Measurements from ENCODE around the gene LRCH1. TPM values are rescaled to one million over a fixed set of nuclear protein-coding genes. Genes with fewer than 3 reads are reported as not detected.
A peak's percentile ranks its signal among the peaks of the same experiment; 100 is the strongest.

The LRCH1 gene
- total RNA-seq, 4 donors from 2014 or later: 29.1 to 55.6 (median 36.2) TPM

DNA sequence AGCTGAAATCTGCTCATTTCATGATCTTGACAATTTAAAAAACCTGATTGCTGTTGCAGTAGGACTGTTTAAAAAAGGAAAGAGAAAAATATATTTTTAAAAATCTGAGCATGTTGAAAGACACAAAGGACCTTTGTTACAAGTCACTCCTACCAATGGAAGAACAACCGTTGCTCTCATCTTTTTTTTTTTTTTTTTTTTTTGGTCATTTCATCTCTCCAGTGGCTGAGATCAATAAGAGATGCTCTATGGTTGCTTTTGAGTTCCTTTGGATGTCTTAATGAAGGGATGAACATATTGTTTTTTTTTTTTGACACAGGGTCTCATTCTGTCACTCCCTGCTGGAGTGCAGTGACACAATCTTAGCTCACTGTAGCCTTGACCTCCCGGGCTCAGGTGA is 29.2 kb downstream of the LRCH1 start:
- no peak for DNase-seq
- TF ChIP-seq, protein P1, sequence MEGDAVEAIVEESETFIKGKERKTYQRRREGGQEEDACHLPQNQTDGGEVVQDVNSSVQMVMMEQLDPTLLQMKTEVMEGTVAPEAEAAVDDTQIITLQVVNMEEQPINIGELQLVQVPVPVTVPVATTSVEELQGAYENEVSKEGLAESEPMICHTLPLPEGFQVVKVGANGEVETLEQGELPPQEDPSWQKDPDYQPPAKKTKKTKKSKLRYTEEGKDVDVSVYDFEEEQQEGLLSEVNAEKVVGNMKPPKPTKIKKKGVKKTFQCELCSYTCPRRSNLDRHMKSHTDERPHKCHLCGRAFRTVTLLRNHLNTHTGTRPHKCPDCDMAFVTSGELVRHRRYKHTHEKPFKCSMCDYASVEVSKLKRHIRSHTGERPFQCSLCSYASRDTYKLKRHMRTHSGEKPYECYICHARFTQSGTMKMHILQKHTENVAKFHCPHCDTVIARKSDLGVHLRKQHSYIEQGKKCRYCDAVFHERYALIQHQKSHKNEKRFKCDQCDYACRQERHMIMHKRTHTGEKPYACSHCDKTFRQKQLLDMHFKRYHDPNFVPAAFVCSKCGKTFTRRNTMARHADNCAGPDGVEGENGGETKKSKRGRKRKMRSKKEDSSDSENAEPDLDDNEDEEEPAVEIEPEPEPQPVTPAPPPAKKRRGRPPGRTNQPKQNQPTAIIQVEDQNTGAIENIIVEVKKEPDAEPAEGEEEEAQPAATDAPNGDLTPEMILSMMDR (IDR thresholded peaks at IDR 0.05): no peak
- no peak for TF ChIP-seq POLR2A (IDR thresholded peaks at IDR 0.05)
- intact Hi-C loops (cut with DNase I; ENCODE audit: low total_unique reads): no loop called here
- Histone ChIP-seq H3K27me3 (no peaks in the 10 kb centered on the region), H3K27ac (no peak overlapping the region), H3K9me3 (no peaks in the 10 kb centered on the region), H3K36me3 (no peaks in the 10 kb centered on the region), H3K4me1 (peaks cover 6 to 17% of the 10 kb centered on the region in 2 donors), H3K4me3 (no peak overlapping the region)

DNA sequence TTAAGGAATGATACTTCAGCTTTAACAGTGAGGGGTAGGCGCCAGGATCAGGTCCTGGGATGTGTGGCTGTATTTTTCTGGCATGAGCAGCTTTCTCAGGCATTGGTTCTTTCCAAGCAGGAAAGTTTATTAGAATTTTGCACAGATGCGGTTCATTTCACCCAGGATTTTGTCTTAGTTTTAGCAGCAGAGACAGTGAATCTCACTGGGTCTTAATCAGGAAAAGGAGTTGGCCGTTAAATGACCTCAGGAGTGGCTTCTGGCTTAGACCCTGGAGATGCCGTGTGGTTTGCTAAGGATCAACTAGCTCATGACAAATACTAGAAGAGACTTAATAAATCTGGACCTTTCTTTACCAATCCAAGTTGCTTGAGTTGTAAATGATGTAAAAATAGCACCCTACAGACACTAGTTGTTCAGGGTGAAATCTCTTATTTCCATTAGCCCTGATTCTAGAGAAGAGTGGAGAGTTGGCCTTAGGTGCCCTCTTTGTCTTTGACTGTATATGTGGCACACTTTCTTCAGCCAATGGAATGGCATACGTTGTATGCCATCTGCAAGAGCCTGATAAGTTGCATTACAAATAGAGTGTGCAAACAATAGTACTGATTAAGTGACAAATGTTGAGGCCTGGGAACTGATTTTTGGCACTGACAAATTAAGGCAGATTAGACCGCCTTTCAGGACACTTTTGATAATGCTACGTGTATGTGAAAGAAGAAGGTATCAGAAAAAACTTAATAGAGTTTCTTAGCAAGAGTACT is 34.0 kb downstream of the LRCH1 start:
- H3K4me3 ChIP-seq: no peak overlapping the region
- DNase-seq: no peak
- TF ChIP-seq POLR2A (IDR thresholded peaks at IDR 0.05): no peak
- intact Hi-C loops (cut with DNase I; ENCODE audit: low total_unique reads): no loop called here
- H3K4me1 ChIP-seq: peaks cover 6 to 11% of the 10 kb centered on the region in 2 donors
- no peaks in the 10 kb centered on the region for H3K27me3 ChIP-seq
- no peaks in the 10 kb centered on the region for H3K36me3 ChIP-seq
- H3K27ac ChIP-seq: peak overlapping the region; percentile 47 to 68
- no peaks in the 10 kb centered on the region for H3K9me3 ChIP-seq

DNA sequence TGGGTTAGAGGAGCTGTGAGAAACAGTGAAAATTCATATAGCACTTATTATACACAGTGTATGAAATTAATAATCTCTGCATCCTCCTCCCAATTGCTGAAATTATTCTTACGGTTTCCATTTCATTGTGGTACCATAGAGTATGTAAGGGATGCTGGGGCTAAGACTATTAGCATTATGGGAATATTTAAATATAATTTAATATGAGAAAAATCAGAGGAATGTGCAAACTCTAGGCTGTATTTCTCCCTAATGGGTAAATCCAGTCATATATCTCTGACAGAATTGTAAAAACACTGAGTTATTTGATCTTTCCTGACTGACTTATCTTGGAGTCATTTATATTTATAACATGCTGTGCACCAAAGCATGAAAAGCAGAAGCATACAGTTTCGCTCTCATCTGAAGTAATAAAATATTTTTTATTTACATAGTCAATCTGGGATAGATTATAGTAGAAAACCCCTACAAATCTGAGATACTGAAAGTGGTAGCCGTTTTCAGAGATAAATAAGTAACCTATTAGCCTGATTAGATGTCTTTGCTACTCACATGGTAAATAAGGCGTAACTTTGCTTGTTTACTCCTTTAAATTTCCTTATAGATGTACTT is 34.9 kb downstream of the LRCH1 start:
- Histone ChIP-seq H3K36me3 (no peaks in the 10 kb centered on the region), H3K4me1 (peaks cover 6 to 11% of the 10 kb centered on the region in 2 donors), H3K27ac (peak overlapping the region; percentile 47 to 68), H3K4me3 (no peak overlapping the region), H3K9me3 (no peaks in the 10 kb centered on the region), H3K27me3 (no peaks in the 10 kb centered on the region)
- TF ChIP-seq POLR2A (IDR thresholded peaks at IDR 0.05): no peak
- TF ChIP-seq, protein P1 (IDR thresholded peaks at IDR 0.05): no peak
- intact Hi-C loops (cut with DNase I; ENCODE audit: low total_unique reads): no loop called here
- no peak for DNase-seq

DNA sequence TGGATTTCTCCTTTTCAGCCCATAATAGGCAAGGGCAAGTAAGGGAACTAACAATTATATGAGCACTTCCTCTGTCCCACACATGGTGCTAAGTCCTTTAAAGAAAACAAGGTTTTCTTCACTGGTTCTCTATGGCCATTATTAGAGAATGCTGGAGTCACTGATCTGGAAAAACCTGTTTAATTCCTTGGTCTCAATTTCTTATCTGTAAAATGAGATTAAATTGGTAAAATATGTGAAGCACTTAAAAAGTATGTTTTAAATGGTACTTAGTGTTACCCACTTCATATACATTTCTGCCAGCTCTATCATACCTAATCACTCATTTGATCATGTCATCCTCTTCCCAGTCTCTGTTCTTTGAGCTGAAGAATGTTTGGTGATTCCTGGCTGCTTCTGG is 39.4 kb downstream of the LRCH1 start:
- Histone ChIP-seq H3K36me3 (no peaks in the 10 kb centered on the region), H3K27ac (peak overlapping the region in 1 of 2 donors; percentile 1), H3K27me3 (no peaks in the 10 kb centered on the region), H3K9me3 (no peaks in the 10 kb centered on the region), H3K4me1 (peaks cover 7 to 10% of the 10 kb centered on the region in 2 donors), H3K4me3 (no peak overlapping the region)
- intact Hi-C loops (cut with DNase I; ENCODE audit: low total_unique reads): no loop called here
- DNase-seq: no peak
- no peak for TF ChIP-seq POLR2A (IDR thresholded peaks at IDR 0.05)
- TF ChIP-seq, protein P1 (IDR thresholded peaks at IDR 0.05): no peak

DNA sequence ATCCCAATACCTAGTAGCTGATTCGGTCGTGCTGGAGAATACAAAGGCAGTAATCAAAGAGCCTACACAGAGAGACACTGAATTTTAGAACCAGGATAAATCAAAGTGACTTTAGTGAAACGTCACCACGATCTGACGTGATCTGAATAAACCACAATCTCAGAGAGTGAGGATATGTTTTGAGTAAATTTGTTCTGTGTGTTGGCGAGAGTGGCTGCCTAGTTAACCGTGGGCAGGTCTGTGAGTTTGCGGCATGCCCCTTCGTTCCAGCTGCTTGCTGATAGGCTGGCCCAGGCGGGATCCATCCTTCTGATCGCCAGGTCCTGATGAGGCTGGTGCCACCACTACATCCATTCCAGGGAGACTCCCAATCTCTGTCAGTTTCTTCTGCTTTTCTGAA is 40.4 kb downstream of the LRCH1 start:
- H3K4me3 ChIP-seq: no peak overlapping the region
- intact Hi-C loops (cut with DNase I; ENCODE audit: low total_unique reads): no loop called here
- no peaks in the 10 kb centered on the region for H3K9me3 ChIP-seq
- TF ChIP-seq, protein P1 (IDR thresholded peaks at IDR 0.05): no peak
- TF ChIP-seq POLR2A (IDR thresholded peaks at IDR 0.05): no peak
- no peaks in the 10 kb centered on the region for H3K36me3 ChIP-seq
- DNase-seq: no peak
- peak overlapping the region; percentile 70 to 83 for H3K27ac ChIP-seq
- peaks cover 7 to 10% of the 10 kb centered on the region in 2 donors for H3K4me1 ChIP-seq
- H3K27me3 ChIP-seq: no peaks in the 10 kb centered on the region
